Measurements from ENCODE around the gene SLC6A12.

The SLC6A12 gene

DNA sequence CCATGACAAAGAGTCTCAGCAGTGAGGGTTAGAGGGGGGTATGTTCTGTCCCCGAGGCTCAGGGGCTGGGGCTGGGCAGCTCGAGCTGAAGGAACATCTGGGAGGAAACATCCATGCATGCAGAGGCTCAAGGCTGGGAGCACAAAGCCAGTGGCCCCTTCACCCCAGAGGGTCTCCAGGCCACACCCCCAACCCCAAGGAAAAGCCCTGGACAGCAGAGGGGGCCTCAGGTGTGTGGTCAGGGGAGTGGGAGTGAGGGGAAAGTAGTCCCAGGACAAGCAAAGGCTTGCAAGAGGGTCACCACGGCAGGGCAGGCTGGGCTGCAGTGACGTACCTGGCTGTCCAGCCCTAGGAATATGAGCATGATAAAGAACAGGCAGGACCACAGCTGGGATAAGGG is 17.5 kb downstream of the SLC6A12 start:
- Histone ChIP-seq H3K79me2 (ENCODE audit: insufficient read depth, low read depth) (no peaks in the 10 kb centered on the region), H3K9ac (no peak overlapping the region), H3K4me3 (IDR thresholded peaks at IDR 0.05; ENCODE audit: insufficient read depth, low read depth, low read length) (no peak overlapping the region), H3K36me3 (ENCODE audit: insufficient read depth) (no peaks in the 10 kb centered on the region), H4K20me1 (ENCODE audit: insufficient read depth) (no peaks in the 10 kb centered on the region), H3K4me1 (ENCODE audit: low read depth, poor library complexity, severe bottlenecking) (no peaks in the 10 kb centered on the region), H3K27me3 (ENCODE audit: insufficient read depth, low read depth) (peaks cover 17% of the 10 kb centered on the region; the same call in 1 of the 2 replicates), H3K27ac (no peak overlapping the region), H2AFZ (ENCODE audit: low read depth) (no peak overlapping the region), H3K4me2 (no peak overlapping the region)
- no peak for TF ChIP-seq CTCF (conservative IDR thresholded peaks at IDR 0.05; ENCODE audit: low read depth, low read length)

- H3K36me3 ChIP-seq (ENCODE audit: insufficient read depth), result no peaks in the 10 kb centered on the region
- TF ChIP-seq CTCF (conservative IDR thresholded peaks at IDR 0.05; ENCODE audit: low read depth, low read length), result no peak
- H3K4me1 ChIP-seq (ENCODE audit: low read depth, poor library complexity, severe bottlenecking), result no peaks in the 10 kb centered on the region
- H3K4me2 ChIP-seq, result no peak overlapping the region
- no peak overlapping the region for H2AFZ ChIP-seq (ENCODE audit: low read depth)
- H3K27ac ChIP-seq, result no peak overlapping the region
- H3K4me3 ChIP-seq (IDR thresholded peaks at IDR 0.05; ENCODE audit: insufficient read depth, low read depth, low read length), result no peak overlapping the region
- no peak overlapping the region for H3K9ac ChIP-seq
- H3K27me3 ChIP-seq (ENCODE audit: insufficient read depth, low read depth), result peaks cover 17% of the 10 kb centered on the region; the same call in 1 of the 2 replicates
- H4K20me1 ChIP-seq (ENCODE audit: insufficient read depth), result no peaks in the 10 kb centered on the region
- no peaks in the 10 kb centered on the region for H3K79me2 ChIP-seq (ENCODE audit: insufficient read depth, low read depth)
These were observed 18.0 kb downstream of the SLC6A12 start for GRCh38 chr12:195951-196350.

DNA sequence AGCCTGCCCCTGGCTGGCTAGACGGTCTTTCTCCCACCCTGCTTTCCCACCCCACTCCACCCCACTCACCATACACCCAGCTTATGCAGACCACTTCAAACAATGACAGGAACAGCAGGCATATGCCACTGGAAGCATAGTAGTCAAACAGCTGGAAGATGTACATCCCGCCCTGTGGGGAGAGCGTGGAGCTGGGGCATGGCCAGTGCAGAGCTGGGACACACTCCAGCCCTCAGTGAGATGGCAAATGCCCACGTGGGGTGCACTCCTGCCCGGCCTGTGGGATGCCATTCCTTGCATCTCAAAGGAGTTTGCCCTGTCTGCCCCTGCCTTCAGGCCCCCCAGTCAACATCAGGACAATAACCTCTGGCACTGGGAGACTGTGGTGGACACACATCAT is 18.8 kb downstream of the SLC6A12 start:
- Histone ChIP-seq H3K4me1 (ENCODE audit: low read depth, poor library complexity, severe bottlenecking) (no peaks in the 10 kb centered on the region), H3K4me3 (IDR thresholded peaks at IDR 0.05; ENCODE audit: insufficient read depth, low read depth, low read length) (no peak overlapping the region), H3K27ac (no peak overlapping the region), H3K36me3 (ENCODE audit: insufficient read depth) (no peaks in the 10 kb centered on the region), H2AFZ (ENCODE audit: low read depth) (no peak overlapping the region), H3K4me2 (no peak overlapping the region), H3K9ac (no peak overlapping the region), H3K79me2 (ENCODE audit: insufficient read depth, low read depth) (no peaks in the 10 kb centered on the region), H4K20me1 (ENCODE audit: insufficient read depth) (no peaks in the 10 kb centered on the region), H3K27me3 (ENCODE audit: insufficient read depth, low read depth) (peaks cover 18% of the 10 kb centered on the region; the same call in 1 of the 2 replicates)
- TF ChIP-seq CTCF (conservative IDR thresholded peaks at IDR 0.05; ENCODE audit: low read depth, low read length), result no peak

DNA sequence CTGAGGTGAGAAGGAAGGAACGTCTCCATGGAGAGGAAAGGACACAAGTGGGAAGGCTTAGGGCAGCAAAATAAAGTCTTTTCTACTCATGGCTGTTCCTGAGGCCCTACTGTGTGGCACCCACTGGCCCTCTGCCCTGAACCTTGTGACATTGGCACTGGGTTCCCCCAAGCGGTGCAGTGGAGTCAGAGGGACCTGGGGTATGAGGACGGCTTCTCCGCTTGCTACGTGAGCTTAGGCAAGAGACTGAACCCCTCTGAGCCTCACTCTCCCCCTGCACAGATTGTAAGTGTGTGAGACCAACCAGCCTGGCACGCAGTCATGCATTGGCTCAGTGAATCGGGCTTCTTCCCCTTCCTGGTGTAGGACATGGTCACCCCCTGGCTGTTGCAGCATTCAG is 19.7 kb downstream of the SLC6A12 start:
- no peak for TF ChIP-seq CTCF (conservative IDR thresholded peaks at IDR 0.05; ENCODE audit: low read depth, low read length)
- Histone ChIP-seq H3K4me1 (ENCODE audit: low read depth, poor library complexity, severe bottlenecking) (no peaks in the 10 kb centered on the region), H3K27me3 (ENCODE audit: insufficient read depth, low read depth) (peaks cover 22% of the 10 kb centered on the region; the same call in 1 of the 2 replicates)

More for the DNA sequence above, 19.7 kb downstream of the SLC6A12 start:
- no peaks in the 10 kb centered on the region for H4K20me1 ChIP-seq (ENCODE audit: insufficient read depth)
- no peaks in the 10 kb centered on the region for H3K36me3 ChIP-seq (ENCODE audit: insufficient read depth)
- H3K27ac ChIP-seq, result no peak overlapping the region
- no peak overlapping the region for H3K9ac ChIP-seq
- H3K4me2 ChIP-seq, result no peak overlapping the region
- no peaks in the 10 kb centered on the region for H3K79me2 ChIP-seq (ENCODE audit: insufficient read depth, low read depth)
- H3K4me3 ChIP-seq (IDR thresholded peaks at IDR 0.05; ENCODE audit: insufficient read depth, low read depth, low read length), result no peak overlapping the region
- H2AFZ ChIP-seq (ENCODE audit: low read depth), result no peak overlapping the region

Data from KMS-11 (cell line).